ENCODE results near the gene NDUFA12. TPM values are rescaled to one million over a fixed set of nuclear protein-coding genes. Genes with fewer than 3 reads are reported as not detected.

NDUFA12 gene
- 79.3 TPM for total RNA-seq

GRCh38 chr12:95003213-95003920 is at the start of gene NDUFA12:
NDUFA12 (minus strand) TSS chr12:95003697; CDS start chr12:95003680, 17 bp downstream.
- H3K27ac ChIP-seq: peak within 1 kb of the TSS; percentile 84
- intact Hi-C loops (cut with DNase I): no loop called here
- DNase-seq (ENCODE audit: extremely low spot score in 2 of 2): peak; percentile 92 to 97
- peaks cover 39% of the 10 kb centered on the region for H3K4me1 ChIP-seq
- H3K27me3 ChIP-seq: no peaks in the 10 kb centered on the region
- no peaks in the 10 kb centered on the region for H3K9me3 ChIP-seq
- no peaks in the 10 kb centered on the region for H3K36me3 ChIP-seq
- peak in 1 of 3 experiments; percentile 14 for TF ChIP-seq CTCF (IDR thresholded peaks at IDR 0.05)
- TF ChIP-seq POLR2AphosphoS5 (IDR thresholded peaks at IDR 0.05; ENCODE audit: insufficient read depth in 1 of 2, low read depth in 1 of 2): peak; percentile 88 to 93
- no peak for TF ChIP-seq POLR2A (IDR thresholded peaks at IDR 0.05)
- peak within 1 kb of the TSS; percentile 72 to 82 for H3K4me3 ChIP-seq

- no peak for DNase-seq (ENCODE audit: extremely low spot score in 2 of 2)
- H3K4me1 ChIP-seq: no peaks in the 10 kb centered on the region
- H3K36me3 ChIP-seq: peaks cover 3 to 50% of the 10 kb centered on the region in 2 donors
These were observed 47.7 kb upstream of the NDUFA12 start for GRCh38 chr12:95051241-95051640.

GRCh38 chr12:95037906-95038305 is 34.4 kb upstream of the NDUFA12 start:
- Histone ChIP-seq H3K4me1 (no peaks in the 10 kb centered on the region), H3K9me3 (no peaks in the 10 kb centered on the region), H3K27me3 (no peaks in the 10 kb centered on the region), H3K36me3 (peaks cover 0 to 37% of the 10 kb centered on the region in 2 donors), H3K27ac (no peak overlapping the region), H3K4me3 (no peak overlapping the region)
- intact Hi-C loops (cut with DNase I): no loop called here
- TF ChIP-seq POLR2AphosphoS5 (IDR thresholded peaks at IDR 0.05; ENCODE audit: insufficient read depth in 1 of 2, low read depth in 1 of 2) (no peak), POLR2A (IDR thresholded peaks at IDR 0.05) (no peak), CTCF (IDR thresholded peaks at IDR 0.05) (no peak)
- no peak for DNase-seq (ENCODE audit: extremely low spot score in 2 of 2)

More at GRCh38 chr12:95051241-95051640, 47.7 kb upstream of the NDUFA12 start:
- no peaks in the 10 kb centered on the region for H3K27me3 ChIP-seq
- no peak overlapping the region for H3K27ac ChIP-seq
- TF ChIP-seq POLR2AphosphoS5 (IDR thresholded peaks at IDR 0.05; ENCODE audit: insufficient read depth in 1 of 2, low read depth in 1 of 2): no peak
- no peak for TF ChIP-seq CTCF (IDR thresholded peaks at IDR 0.05)
- no peak for TF ChIP-seq POLR2A (IDR thresholded peaks at IDR 0.05)
- H3K9me3 ChIP-seq: no peaks in the 10 kb centered on the region
- H3K4me3 ChIP-seq: no peak overlapping the region
- intact Hi-C loops (cut with DNase I): no loop called here

GRCh38 chr12:95034750-95035149 is 31.3 kb upstream of the NDUFA12 start:
- Histone ChIP-seq H3K9me3 (no peaks in the 10 kb centered on the region), H3K27ac (no peak overlapping the region), H3K36me3 (peaks cover 0 to 46% of the 10 kb centered on the region in 2 donors), H3K27me3 (no peaks in the 10 kb centered on the region), H3K4me3 (no peak overlapping the region), H3K4me1 (no peaks in the 10 kb centered on the region)
- DNase-seq (ENCODE audit: extremely low spot score in 2 of 2): no peak
- TF ChIP-seq CTCF (IDR thresholded peaks at IDR 0.05) (no peak), POLR2AphosphoS5 (IDR thresholded peaks at IDR 0.05; ENCODE audit: insufficient read depth in 1 of 2, low read depth in 1 of 2) (no peak), POLR2A (IDR thresholded peaks at IDR 0.05) (no peak)
- intact Hi-C loops (cut with DNase I): no loop called here

DNA sequence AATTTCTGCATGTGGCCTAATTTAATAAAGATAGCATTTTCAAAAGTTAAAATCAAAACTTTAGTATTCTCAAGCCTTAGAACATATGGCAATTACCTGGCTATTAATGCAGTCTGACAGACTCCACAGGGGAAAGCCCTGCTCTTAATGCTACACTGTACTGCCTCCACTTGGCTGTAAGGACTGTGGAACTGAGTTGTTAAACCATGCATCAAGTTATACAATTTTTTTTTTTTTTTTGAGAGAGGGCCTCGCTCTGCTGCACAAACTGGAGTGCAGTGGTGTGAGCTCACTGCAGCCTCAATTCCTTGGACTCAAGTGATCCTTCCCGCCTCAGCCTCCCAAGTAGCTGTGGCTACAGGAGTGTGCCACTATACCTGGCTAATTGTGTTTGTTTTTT is 19.0 kb upstream of the NDUFA12 start:
- no peak for DNase-seq (ENCODE audit: extremely low spot score in 2 of 2)
- no peak for TF ChIP-seq POLR2A (IDR thresholded peaks at IDR 0.05)
- no peak for TF ChIP-seq CTCF (IDR thresholded peaks at IDR 0.05)
- TF ChIP-seq POLR2AphosphoS5 (IDR thresholded peaks at IDR 0.05; ENCODE audit: insufficient read depth in 1 of 2, low read depth in 1 of 2): no peak
- Histone ChIP-seq H3K27me3 (no peaks in the 10 kb centered on the region), H3K9me3 (no peaks in the 10 kb centered on the region), H3K36me3 (peaks cover 0 to 11% of the 10 kb centered on the region in 2 donors), H3K4me1 (no peaks in the 10 kb centered on the region), H3K4me3 (no peak overlapping the region), H3K27ac (no peak overlapping the region)
- intact Hi-C loops (cut with DNase I): no loop called here

All from vagina (tissue), 2 donors.